Uterus (tissue), 2 donors: ENCODE data around the gene EWSR1.

Experiments used
- POLR2A ChIP-seq, 2 donors: fragments of 450-650 bp; IDR thresholded peaks; one replicate each; pipeline ENCODE4 v1.6.1; 2016; ENCODE audit warnings: antibody characterized with exemption in 2 of 2, mild to moderate bottlenecking in 1 of 2, moderate library complexity in 1 of 2
- TF ChIP-seq, protein P1 (sequence below), 4 experiments: fragments of 200-600 bp in 2 of 4; fragments of 450-650 bp in 2 of 4; sonication (generic) in 2 of 4; IDR thresholded peaks; one replicate each; pipeline ENCODE4 v1.5.1; 2016 to 2019; ENCODE audit warnings: antibody characterized with exemption in 4 of 4, mild to moderate bottlenecking in 2 of 4, moderate library complexity in 1 of 4

DNA sequence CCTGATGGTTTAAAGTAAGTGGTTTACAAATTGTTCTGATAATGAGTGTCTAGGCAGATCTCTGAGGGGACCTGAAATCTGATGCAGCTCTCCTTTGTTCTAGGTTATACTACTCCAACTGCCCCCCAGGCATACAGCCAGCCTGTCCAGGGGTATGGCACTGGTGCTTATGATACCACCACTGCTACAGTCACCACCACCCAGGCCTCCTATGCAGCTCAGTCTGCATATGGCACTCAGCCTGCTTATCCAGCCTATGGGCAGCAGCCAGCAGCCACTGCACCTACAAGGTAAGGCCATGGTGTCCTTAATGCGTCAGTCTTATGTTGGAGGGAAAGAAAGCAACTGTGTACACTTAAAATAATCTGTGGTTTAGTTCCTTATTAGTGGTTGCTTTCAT lies 9.9 kb downstream of the EWSR1 start:
- no peak for TF ChIP-seq POLR2A (IDR thresholded peaks at IDR 0.05)
- TF ChIP-seq, protein P1, sequence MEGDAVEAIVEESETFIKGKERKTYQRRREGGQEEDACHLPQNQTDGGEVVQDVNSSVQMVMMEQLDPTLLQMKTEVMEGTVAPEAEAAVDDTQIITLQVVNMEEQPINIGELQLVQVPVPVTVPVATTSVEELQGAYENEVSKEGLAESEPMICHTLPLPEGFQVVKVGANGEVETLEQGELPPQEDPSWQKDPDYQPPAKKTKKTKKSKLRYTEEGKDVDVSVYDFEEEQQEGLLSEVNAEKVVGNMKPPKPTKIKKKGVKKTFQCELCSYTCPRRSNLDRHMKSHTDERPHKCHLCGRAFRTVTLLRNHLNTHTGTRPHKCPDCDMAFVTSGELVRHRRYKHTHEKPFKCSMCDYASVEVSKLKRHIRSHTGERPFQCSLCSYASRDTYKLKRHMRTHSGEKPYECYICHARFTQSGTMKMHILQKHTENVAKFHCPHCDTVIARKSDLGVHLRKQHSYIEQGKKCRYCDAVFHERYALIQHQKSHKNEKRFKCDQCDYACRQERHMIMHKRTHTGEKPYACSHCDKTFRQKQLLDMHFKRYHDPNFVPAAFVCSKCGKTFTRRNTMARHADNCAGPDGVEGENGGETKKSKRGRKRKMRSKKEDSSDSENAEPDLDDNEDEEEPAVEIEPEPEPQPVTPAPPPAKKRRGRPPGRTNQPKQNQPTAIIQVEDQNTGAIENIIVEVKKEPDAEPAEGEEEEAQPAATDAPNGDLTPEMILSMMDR (IDR thresholded peaks at IDR 0.05): no peak
